ENCODE results near the gene E2F4.

Gene E2F4, protein sequence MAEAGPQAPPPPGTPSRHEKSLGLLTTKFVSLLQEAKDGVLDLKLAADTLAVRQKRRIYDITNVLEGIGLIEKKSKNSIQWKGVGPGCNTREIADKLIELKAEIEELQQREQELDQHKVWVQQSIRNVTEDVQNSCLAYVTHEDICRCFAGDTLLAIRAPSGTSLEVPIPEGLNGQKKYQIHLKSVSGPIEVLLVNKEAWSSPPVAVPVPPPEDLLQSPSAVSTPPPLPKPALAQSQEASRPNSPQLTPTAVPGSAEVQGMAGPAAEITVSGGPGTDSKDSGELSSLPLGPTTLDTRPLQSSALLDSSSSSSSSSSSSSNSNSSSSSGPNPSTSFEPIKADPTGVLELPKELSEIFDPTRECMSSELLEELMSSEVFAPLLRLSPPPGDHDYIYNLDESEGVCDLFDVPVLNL

DNA sequence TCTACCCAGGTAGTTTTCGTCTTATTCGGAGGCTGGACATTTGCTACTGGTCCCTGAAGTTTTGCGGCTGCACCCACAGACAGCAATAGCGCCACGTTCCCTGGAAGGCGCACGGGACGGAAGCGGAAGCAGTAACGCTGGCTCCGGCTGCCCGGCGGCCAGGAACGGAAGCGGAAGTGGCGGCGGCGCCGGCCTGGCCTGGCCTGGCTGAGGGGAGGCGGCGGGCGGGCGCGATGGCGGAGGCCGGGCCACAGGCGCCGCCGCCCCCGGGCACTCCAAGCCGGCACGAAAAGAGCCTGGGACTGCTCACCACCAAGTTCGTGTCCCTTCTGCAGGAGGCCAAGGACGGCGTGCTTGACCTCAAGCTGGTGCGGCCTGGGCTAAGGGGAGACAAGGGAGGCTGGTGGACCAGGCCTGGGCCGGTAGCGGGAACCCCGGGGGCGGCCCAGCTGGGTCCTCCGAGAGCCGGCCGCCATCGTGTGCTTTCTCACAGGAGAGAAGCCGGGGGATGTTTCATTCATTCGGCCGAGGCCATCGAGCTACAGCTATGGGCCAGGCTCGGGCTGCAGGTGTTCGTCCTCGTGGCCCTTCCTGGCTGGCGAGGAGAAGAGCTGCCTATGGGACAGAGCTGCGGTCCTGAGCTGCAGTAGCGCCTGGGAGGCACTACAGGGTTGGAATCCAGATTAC, at the start of gene E2F4:
TSS of gene E2F4 (plus strand) at position 161 of the 687 bp plus-strand sequence. CDS start at position 234, 73 bp downstream.
- CTCF ChIA-PET = interaction anchor here (0.8 to 1.9 kb wide), 7 partner anchors 14 to 37 kb away, joined by 3 to 7 read pairs (median 3); partner anchors contain the start of genes FBXL8, NOL3 and TRADD

DNA sequence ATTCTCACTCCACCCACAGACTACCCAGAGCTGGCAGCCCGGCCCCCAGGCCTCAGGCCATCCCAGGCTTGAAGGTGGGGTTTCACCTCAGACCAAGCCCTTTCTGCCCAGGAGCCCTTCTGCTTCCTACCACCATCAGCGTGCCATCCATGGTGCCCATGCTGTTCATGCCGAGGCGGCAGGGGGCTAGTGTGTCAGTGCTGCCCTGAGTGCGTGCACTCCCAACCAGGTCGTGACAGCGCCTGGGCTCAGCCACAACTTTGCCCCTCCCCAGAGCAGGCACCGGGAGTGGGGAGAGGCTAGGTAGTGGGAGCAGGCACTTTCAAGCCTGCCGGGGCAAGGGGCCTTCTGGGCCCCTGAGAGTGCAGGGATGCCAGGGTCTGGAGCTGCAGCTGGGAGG, 49.6 kb upstream of the E2F4 start:
- ChIA-PET CTCF (interaction anchor here (0.9 to 7.5 kb wide), 6 partner anchors 9 to 144 kb away, joined by 3 to 71 read pairs (median 4); no protein-coding TSS in a partner anchor), POLR2A (no interaction called here)
- TF ChIP-seq, protein P1, sequence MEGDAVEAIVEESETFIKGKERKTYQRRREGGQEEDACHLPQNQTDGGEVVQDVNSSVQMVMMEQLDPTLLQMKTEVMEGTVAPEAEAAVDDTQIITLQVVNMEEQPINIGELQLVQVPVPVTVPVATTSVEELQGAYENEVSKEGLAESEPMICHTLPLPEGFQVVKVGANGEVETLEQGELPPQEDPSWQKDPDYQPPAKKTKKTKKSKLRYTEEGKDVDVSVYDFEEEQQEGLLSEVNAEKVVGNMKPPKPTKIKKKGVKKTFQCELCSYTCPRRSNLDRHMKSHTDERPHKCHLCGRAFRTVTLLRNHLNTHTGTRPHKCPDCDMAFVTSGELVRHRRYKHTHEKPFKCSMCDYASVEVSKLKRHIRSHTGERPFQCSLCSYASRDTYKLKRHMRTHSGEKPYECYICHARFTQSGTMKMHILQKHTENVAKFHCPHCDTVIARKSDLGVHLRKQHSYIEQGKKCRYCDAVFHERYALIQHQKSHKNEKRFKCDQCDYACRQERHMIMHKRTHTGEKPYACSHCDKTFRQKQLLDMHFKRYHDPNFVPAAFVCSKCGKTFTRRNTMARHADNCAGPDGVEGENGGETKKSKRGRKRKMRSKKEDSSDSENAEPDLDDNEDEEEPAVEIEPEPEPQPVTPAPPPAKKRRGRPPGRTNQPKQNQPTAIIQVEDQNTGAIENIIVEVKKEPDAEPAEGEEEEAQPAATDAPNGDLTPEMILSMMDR (IDR thresholded peaks at IDR 0.05; ENCODE audit: control extremely low read depth, extremely low read depth, low read depth, missing control alignments) = no peak
- no peak for DNase-seq (ENCODE audit: extremely low spot score)

More for the DNA sequence above, at the start of gene E2F4:
- peak; percentile 95 for DNase-seq (ENCODE audit: extremely low spot score)
- TF ChIP-seq, protein P1 (IDR thresholded peaks at IDR 0.05; ENCODE audit: control extremely low read depth, extremely low read depth, low read depth, missing control alignments) = no peak
- POLR2A ChIA-PET = interaction anchor here (0.6 to 0.7 kb wide), 3 partner anchors 41 to 1715 kb away, joined by 3 to 4 read pairs (median 3); partner anchors contain the start of gene B3GNT9

DNA sequence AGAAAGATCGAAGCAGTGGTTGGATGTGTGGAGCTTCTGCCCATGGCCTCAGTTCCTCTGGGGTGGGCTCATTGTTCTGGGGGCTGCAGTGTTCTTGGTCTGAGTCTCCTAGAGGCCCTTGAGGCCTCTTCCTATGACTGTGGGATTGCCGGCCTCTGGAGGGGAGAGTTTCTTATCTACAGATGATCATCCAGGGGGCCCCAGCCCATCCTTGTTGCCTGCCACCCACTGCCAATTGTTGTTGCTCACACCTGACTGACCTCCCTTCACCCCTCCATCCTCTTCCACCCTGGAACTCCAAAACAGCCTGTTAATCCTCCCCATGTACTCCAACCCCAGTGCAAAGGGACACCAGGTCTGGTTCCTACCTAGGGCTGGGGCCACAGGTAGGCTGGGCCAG, 47.0 kb upstream of the E2F4 start:
- ChIA-PET CTCF (interaction anchor here (1.2 to 7.5 kb wide), 3 partner anchors 9 to 127 kb away, joined by 3 to 71 read pairs (median 3); no protein-coding TSS in a partner anchor), POLR2A (no interaction called here)
- no peak for DNase-seq (ENCODE audit: extremely low spot score)
- TF ChIP-seq, protein P1 (IDR thresholded peaks at IDR 0.05; ENCODE audit: control extremely low read depth, extremely low read depth, low read depth, missing control alignments) = no peak

- POLR2A ChIA-PET = no interaction called here
- DNase-seq (ENCODE audit: extremely low spot score) = no peak
- CTCF ChIA-PET = interaction anchor here (1.2 to 7.5 kb wide), 2 partner anchors 8 to 128 kb away, joined by 3 to 71 read pairs; no protein-coding TSS in a partner anchor
- TF ChIP-seq, protein P1 (IDR thresholded peaks at IDR 0.05; ENCODE audit: control extremely low read depth, extremely low read depth, low read depth, missing control alignments) = no peak
These were observed 46.2 kb upstream of the E2F4 start for GRCh38 chr16:67145746-67146145.

DNA sequence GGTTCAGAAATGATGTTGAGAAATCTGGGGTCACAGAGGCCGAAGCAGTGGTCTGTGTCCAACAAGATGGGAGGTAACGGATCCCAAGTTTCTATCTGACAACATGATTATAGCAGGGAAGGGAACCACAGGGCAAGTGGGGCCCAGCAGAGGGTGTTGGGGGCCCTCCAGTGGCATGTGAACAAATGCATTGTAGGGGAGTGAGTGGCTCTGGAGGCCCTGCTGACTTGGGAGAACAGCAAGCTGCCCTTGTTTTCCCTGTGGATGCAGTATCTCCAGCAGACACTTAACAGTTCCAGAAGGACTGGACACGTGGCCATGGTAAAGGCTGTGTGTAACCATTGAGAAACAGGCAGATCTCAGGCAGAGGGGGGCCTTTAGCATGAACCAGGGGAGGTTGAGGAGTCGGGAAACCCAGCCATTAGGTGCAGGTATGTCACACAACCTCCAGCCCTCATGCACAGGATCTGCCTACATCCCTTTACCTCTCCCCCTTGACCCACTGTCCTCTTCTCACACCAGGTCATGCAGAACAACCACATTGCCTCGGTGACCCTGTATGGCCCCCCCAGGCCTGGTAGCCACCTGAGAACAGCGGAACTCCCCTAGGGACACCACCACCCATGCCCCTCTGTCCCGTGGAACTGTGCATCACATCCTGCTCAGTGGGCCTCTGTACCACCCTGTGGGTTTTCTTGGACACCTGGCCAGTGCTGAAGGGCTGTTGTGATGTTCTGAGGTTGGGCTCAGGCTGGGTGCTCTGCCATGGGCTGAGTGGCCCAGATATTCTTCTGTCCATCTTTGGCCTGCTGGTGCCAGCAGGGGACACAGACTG, 45.2 kb upstream of the E2F4 start:
- ChIA-PET POLR2A (interaction anchor here (0.6 kb wide), 1 partner anchor 8 kb away, joined by 6 read pairs; no protein-coding TSS in a partner anchor), CTCF (interaction anchor here (0.9 to 1.2 kb wide), 2 partner anchors 9 to 186 kb away, joined by 3 to 5 read pairs; partner anchors contain the start of gene CES3)
- TF ChIP-seq, protein P1 (IDR thresholded peaks at IDR 0.05; ENCODE audit: control extremely low read depth, extremely low read depth, low read depth, missing control alignments) = peak; percentile 19
- no peak for DNase-seq (ENCODE audit: extremely low spot score)
